ENCODE data around the gene PCDHB1.

The PCDHB1 gene

DNA sequence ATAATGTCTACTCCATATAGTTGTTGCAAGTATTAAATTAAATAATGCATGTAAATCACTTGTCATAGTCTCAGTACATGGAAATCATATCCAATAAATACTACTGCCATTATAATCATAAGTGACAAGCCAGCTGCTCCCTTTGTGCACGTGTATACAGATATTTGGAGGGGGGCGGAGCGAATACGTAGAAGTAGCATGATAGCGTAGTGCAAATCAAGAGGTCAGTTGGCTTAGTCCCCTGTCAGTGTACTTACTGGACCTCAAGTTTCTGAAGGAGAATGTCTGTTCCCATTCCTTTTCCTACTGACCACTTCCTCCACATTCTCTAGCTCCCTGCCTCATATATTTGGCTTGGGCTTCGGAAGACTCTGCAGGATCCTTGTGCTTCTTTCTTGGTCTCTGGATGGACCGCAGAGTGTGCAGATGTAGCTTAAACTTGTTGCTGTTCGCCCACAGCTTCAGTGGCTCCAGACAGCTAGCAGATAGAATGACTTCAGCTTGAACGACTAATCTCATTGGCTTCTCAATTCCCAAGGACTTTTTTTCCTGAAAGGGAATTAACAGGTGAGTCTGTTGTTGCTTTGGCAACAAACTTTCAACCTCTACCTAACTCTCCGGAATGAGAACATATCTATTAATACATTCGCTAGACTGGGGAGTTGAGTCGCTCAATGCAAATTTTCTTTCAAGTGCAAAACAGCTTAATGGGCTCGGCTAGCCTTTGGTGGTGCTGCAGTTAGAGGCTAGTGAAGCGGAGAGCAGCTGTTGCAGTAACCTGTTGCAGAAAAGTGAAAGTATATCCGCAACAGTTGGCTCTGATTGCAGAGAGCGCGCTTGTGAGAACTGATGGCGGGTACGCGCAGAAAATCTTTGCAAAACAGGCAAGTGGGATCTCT, at the start of gene PCDHB1:
PCDHB1 (plus strand) TSS at position 753 of the 899 bp plus-strand sequence; CDS start at position 850, 97 bp downstream.
- DNase-seq, result no peak

DNA sequence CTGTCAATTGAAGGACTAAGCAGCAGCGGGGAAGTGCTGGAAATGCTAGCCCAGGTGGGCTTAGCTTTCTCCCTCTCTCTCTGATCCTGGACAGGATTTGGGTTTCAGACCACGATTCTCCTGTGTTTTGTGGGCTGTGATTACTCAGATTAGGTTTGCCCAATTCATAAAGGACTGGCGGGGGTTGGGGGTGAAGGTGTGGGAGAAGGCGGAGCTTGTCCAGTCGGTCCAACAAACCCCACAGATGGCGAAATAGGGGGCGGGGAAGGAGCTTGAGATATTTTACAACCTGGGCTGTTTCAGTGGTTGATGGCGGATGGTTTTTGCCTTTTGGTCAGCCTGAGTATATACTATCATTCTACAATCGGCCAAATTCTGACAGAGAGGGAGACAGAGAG, 49.7 kb upstream of the PCDHB1 start:
- no peak for DNase-seq

GRCh38 chr5:141001844-141002604, 49.1 kb upstream of the PCDHB1 start:
- no peak for DNase-seq

- no peak for DNase-seq
These were observed 48.6 kb upstream of the PCDHB1 start for GRCh38 chr5:141002605-141002965.

GRCh38 chr5:141003031-141003430, 48.1 kb upstream of the PCDHB1 start:
- DNase-seq, result no peak

- no peak for DNase-seq
These were observed 47.2 kb upstream of the PCDHB1 start for GRCh38 chr5:141003791-141004611.

DNA sequence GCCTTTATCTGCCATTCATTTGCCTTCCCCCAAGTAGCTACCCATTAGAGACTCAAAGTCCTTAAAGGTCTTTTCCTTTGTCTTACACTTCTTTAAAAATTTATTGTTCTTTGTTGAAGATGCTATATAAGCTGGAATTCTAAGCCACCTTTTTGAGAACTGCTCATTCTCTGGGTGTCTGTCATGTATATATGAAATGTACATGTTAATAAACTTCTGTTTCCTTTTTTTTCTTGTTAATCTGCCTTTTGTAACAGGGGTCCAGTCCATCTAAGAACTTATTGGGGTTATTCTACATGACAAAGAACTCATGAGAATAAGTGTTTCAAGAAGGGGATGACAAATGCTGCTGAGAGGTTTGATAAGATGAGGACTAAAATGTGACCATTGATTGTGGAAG, 43.4 kb upstream of the PCDHB1 start:
- no peak for DNase-seq

- no peak for DNase-seq
These were observed 41.0 kb upstream of the PCDHB1 start for GRCh38 chr5:141010047-141010793.

DNA sequence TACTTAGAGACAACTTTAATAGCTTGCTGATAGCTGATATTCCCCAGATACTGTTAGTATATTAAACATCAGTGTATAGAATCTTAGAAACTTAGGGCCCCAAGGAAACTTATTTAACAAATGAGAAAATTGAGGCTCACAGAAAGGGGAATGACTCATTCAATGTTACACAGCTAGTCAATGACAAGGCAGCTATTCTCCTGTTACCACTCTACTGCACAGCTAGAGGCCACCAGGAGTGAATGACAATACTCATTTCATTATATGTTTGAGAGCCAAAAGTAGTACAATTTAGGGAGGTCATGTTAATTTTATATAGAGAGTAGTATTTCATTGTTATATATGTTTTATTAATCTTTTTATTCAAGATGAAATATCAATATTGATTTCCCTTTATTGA, 33.2 kb upstream of the PCDHB1 start:
- DNase-seq, result no peak

DNA sequence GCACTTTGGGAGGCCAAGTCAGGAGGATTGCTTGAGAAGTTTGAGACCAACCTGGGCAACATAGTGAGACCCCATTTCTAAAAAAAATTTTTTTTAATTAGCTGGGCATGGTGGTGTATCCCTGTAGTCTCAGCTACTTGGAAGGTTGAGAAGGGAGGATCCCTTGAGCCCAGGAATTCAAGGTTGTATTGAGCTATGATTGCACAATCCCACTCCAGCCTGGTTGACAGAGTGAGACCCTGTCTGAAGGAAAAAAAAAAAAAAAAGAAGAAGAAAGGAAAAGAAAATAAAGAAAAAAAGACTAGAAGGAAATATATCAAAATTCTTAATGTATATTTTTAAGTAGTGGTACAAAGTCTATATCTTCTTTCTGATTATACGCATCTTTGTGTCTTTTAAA, 28.8 kb upstream of the PCDHB1 start:
- no peak for DNase-seq

GRCh38 chr5:141031006-141031405, 20.2 kb upstream of the PCDHB1 start:
- no peak for DNase-seq

GRCh38 chr5:141032626-141033025, 18.5 kb upstream of the PCDHB1 start:
- no peak for DNase-seq

GRCh38 chr5:141039061-141039460, 12.1 kb upstream of the PCDHB1 start:
- DNase-seq, result no peak

GRCh38 chr5:141039517-141039916, 11.7 kb upstream of the PCDHB1 start:
- DNase-seq, result no peak

- DNase-seq, result no peak
These were observed 10.9 kb upstream of the PCDHB1 start for GRCh38 chr5:141040093-141040770.

GRCh38 chr5:141040771-141041426, 10.3 kb upstream of the PCDHB1 start:
- peak; percentile 19 for DNase-seq

- DNase-seq, result no peak
These were observed 9.8 kb upstream of the PCDHB1 start for GRCh38 chr5:141041427-141041785.

GRCh38 chr5:141042555-141042954, 8.6 kb upstream of the PCDHB1 start:
- DNase-seq, result no peak

DNA sequence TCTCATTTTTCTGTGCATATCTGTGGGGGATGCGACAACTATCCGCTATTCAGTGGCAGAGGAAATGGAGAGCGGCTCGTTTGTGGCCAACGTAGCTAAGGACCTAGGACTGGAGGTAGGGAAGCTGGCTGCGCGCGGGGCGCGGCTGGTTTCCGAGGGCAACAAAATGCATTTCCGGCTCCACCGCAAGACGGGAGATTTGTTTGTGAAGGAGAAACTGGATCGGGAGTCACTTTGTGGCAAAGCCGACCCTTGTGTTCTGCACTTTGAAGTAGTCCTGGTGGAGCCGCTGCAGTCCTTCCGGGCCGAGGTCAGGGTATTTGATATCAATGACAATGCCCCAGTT, 320 bp downstream of the PCDHB1 start:
- no peak for DNase-seq

- no peak for DNase-seq
These were observed 26.7 kb downstream of the PCDHB1 start for GRCh38 chr5:141077826-141078225.

DNA sequence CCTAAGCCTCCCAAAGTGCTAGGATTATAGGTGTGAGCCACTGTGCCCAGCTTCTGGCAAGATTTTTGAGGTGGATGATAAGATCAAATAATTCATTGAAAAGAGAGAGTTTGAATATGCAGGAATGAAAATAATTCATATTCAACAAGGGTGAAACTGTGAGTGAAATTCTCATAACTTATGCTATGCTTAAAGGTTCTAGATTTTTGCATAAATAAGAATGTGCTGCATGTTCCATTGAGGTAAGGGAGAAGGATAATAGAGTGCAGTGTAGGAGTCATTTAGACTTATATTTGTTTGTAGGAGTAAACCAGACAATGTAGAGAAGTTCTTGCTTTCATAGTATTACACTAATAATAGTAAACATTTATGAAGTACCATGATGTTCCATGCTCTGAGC, 31.1 kb downstream of the PCDHB1 start:
- no peak for DNase-seq

All from KG1 (cell line).